Retina (tissue), 1 donor: ENCODE measurements around the gene GRAMD4.
"Not testable (repeated sequence)": the region's sequence is repeated elsewhere in the genome, so short reads cannot be mapped to it uniquely, and the experiment has no call there.

Source experiments
- DNase-seq: peaks from one replicate; pipeline ENCODE4 v3.0.0-alpha.2; 2016

GRAMD4 gene

GRCh38 chr22:46600273-46600796 is 19.9 kb upstream of the GRAMD4 start:
- DNase-seq: no peak

DNA sequence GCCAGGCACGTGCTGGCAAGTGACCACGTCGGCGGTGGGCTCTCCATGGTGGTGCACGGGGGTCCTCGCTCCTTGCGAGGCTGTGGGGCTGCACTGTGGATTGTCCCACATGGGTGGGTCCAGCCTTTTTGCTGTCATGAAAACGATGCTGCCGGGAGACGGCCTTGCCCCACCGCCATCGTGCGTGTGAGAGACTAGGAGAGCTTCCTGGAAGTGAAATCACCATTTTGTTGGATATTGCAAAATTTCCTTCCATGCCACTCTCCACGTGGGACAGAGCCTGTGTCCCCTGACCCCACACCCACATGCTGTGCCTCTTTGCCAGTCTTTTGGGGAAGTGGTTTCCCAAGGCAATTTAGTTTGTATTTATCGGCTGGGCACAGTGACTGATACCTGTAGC is 18.2 kb upstream of the GRAMD4 start:
- no peak for DNase-seq

GRCh38 chr22:46604306-46604690 is 15.9 kb upstream of the GRAMD4 start:
- no peak for DNase-seq

DNA sequence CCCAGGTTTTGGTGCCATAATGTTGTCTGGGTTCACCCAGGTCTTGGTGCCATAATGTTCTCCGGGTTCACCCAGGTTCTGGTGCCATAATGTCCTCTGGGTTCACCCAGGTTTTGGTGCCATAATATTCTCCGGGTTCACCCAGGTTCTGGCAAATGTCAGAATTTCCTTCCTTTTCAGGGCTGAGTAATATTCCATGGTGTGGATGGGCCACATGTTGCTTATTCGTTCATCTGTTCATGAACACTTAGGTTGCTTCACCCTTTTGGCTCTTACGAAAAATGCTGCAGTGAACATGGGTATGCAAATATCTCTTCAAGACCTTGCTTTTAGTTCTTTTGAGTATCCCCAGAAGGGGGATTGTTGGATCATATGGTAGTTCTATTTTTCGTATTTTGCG is 15.1 kb upstream of the GRAMD4 start:
- DNase-seq: no peak

DNA sequence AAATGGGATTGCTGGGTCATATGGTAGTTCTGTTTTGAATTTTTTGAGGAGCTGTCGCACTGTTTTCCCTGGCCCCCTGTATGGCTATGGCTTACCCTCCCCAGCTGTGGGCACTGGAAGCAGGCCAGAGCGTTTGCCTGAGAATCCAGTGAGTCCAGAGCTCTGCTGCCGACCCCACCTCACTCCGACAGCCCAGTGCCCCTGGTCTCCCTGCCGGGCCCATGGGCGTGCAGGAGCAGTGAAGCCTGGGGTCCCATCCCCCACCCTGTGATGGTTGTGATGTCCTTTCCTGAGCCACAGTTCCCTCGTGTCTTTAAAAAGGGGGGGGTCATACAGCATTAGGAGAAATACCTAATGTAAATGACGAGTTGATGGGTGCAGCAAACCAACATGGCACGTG is 13.3 kb upstream of the GRAMD4 start:
- DNase-seq: no peak

- DNase-seq: no peak
Measured at GRCh38 chr22:46607483-46608114, 12.6 kb upstream of the GRAMD4 start.

- no peak for DNase-seq
Measured at GRCh38 chr22:46609175-46609690, 11.0 kb upstream of the GRAMD4 start.

GRCh38 chr22:46609724-46610201 is 10.4 kb upstream of the GRAMD4 start:
- no peak for DNase-seq

DNA sequence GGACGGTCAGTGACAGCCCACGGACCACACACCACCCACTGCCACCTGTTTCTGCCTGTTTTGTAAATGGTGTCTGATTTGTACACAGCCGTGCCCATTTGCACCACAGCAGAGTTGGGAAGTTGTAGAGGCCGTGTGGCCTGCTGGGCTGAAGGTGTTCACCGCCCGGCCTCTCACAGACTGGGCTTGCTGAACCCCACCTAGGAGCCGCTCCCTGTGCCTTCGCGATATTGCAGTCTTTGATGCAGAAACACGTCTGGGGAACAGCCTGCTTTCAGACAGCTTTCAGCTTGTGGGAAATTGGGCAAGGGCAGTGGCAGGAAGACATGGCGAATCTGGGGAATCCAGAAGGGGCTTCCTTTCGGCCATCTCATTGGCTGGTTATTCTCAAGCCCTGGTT is 9.8 kb upstream of the GRAMD4 start:
- DNase-seq: no peak

GRCh38 chr22:46611189-46611588 is 9.0 kb upstream of the GRAMD4 start:
- no peak for DNase-seq

- DNase-seq: no peak
Measured at GRCh38 chr22:46612341-46612903, 7.8 kb upstream of the GRAMD4 start.

DNA sequence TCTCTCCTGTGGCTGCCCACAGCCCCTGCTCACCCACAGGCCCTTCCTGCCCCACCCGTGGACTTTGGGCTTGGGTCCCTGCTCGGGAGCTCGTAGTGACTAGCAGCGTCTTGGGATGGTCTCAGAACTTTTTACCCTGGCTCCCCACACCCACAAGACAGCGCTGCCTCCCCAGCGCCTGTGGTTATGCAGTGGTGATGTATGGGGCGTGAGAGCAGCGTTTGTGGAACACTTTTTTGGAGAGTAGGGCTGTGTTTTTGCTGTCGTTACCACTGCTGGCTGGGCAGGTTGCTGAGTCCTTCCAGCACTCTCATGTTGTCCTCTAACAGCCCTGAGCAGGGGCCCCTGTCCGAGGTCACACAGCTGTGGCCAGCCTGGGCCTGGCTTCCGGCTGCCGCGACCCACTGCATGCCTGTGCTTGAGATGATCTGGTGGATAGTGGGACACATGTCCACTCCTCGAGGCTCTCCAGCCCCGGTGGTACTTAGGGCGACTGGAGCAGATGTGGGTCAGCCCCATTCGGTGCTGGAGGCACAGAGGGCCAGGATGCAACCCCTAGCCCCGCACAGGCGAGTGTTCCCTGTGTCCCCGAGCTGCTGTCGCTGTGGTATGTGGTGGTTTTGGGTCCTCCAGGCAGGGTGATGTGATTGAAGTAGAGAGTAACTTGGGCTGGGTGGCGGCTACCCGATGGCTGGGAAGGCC is 7.1 kb upstream of the GRAMD4 start:
- no peak for DNase-seq

DNA sequence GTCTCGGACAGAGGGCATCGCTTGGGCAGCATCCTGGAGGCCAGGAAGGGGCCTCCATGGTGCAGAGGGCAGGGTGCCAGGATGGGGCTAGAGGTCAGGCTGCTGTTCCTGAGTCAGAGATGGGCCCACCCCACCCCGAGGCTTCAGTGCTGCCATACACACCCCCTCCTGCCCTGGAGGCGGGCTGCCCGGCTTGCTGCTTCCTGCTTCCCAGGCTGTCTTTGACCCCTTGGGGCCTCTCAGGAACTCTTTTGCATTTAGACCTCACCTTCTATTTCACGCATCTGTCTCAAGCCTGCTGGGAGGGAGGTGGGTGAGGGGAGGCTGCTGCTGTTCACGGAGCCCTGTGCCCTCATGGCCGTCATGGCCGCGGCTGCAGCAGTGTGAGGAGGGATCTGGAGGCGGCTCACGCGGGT is 6.6 kb upstream of the GRAMD4 start:
- no peak for DNase-seq

- DNase-seq: no peak
Measured at GRCh38 chr22:46614025-46614931, 5.9 kb upstream of the GRAMD4 start.

- no peak for DNase-seq
Measured at GRCh38 chr22:46617207-46617985, 2.8 kb upstream of the GRAMD4 start.

- no peak for DNase-seq
Measured at GRCh38 chr22:46617986-46618647, 2.1 kb upstream of the GRAMD4 start.

DNA sequence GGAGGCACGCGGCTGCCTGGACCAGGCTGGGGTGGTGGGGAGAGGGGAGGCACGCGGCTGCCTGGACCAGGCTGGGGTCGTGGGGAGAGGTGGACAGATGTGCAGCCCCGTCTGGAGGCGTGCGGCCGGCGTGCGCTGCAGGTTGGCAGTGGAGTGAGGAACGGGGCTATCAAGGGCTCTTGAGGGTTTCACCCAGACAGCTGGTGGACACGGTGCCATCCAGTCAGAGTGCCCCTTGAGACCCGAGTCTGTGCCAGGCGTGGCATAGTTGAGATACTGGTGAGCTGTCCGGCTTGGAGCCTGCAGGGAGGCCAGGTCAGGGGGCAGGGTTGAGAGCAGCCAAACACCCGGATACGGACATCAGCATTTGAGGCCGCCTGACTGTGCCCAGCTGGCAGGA is 1.5 kb upstream of the GRAMD4 start:
- DNase-seq: no peak

DNA sequence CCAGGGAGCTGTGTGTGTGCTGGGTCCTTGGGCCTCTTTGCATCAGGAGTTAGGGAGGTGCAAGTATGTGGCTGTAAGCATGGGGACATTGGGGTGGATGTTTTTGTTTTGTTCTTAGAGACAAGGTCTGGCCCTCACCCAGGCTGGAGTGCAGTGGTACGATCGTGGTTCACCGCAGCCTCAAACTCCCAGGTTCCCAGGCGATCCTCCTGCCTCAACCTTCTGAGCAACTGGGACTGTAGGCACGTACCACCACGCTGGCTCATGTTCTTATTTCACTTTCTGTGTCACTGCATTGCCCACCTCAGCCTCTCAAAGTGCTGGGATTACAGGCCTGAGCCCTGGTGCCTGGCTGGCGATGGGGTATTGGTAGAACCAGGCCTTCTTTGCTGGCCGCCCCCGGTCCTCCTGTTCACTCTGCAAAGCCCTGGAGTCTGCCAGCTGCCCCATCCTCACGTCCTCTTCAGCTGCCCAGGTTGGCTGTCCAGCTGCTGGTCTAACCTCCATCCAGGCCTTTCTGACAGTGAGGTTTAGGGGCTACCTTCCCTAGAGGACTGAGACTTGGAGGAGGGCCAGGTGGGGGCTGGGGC is 851 bp upstream of the GRAMD4 start:
- DNase-seq: peak; percentile 41

- DNase-seq: no peak
Measured at GRCh38 chr22:46620588-46621242, 529 bp downstream of the GRAMD4 start.

- DNase-seq: not testable (repeated sequence)
Measured at GRCh38 chr22:46621243-46621930, 1.2 kb downstream of the GRAMD4 start.
